ENCODE data around the gene TOP1. TPM values are rescaled to one million over a fixed set of nuclear protein-coding genes. Genes with fewer than 3 reads are reported as not detected.

TOP1 gene
- total and polyA plus RNA-seq, 2 experiments from 2014 or later: 21.5 to 21.7 TPM

GRCh38 chr20:41098703-41099250, 70.2 kb downstream of the TOP1 start:
- Histone ChIP-seq H3K27ac (no peak overlapping the region), H3K9me3 (ENCODE audit: low read depth) (no peaks in the 10 kb centered on the region), H3K36me3 (peaks cover 66% of the 10 kb centered on the region), H3K27me3 (no peaks in the 10 kb centered on the region), H3K4me3 (no peak overlapping the region), H3K4me1 (ENCODE audit: low read depth) (no peaks in the 10 kb centered on the region)
- TF ChIP-seq CTCF (IDR thresholded peaks at IDR 0.05; ENCODE audit: low read depth, low read length): no peak
- peak in 1 of 2 donors; percentile 82 for DNase-seq (ENCODE audit: low read depth in 1 of 2, low spot score in 1 of 2)

- H3K4me1 ChIP-seq (ENCODE audit: low read depth): no peaks in the 10 kb centered on the region
- TF ChIP-seq CTCF (IDR thresholded peaks at IDR 0.05; ENCODE audit: low read depth, low read length): no peak
- no peak overlapping the region for H3K27ac ChIP-seq
- no peak for DNase-seq (ENCODE audit: low read depth in 1 of 2, low spot score in 1 of 2)
- H3K9me3 ChIP-seq (ENCODE audit: low read depth): no peaks in the 10 kb centered on the region
- H3K4me3 ChIP-seq: no peak overlapping the region
- peaks cover 73% of the 10 kb centered on the region for H3K36me3 ChIP-seq
- H3K27me3 ChIP-seq: no peaks in the 10 kb centered on the region
These were observed 71.4 kb downstream of the TOP1 start for GRCh38 chr20:41100001-41100480.

- no peak for TF ChIP-seq CTCF (IDR thresholded peaks at IDR 0.05; ENCODE audit: low read depth, low read length)
- no peaks in the 10 kb centered on the region for H3K9me3 ChIP-seq (ENCODE audit: low read depth)
- H3K4me1 ChIP-seq (ENCODE audit: low read depth): no peaks in the 10 kb centered on the region
- H3K36me3 ChIP-seq: peaks cover 85% of the 10 kb centered on the region
- DNase-seq (ENCODE audit: low read depth in 1 of 2, low spot score in 1 of 2): no peak
- H3K27me3 ChIP-seq: no peaks in the 10 kb centered on the region
- no peak overlapping the region for H3K27ac ChIP-seq
- H3K4me3 ChIP-seq: no peak overlapping the region
These were observed 73.0 kb downstream of the TOP1 start for GRCh38 chr20:41101660-41102059.

GRCh38 chr20:41108531-41108930, 79.9 kb downstream of the TOP1 start:
- no peak for TF ChIP-seq CTCF (IDR thresholded peaks at IDR 0.05; ENCODE audit: low read depth, low read length)
- H3K36me3 ChIP-seq: peaks cover 62% of the 10 kb centered on the region
- no peaks in the 10 kb centered on the region for H3K9me3 ChIP-seq (ENCODE audit: low read depth)
- no peak overlapping the region for H3K4me3 ChIP-seq
- no peaks in the 10 kb centered on the region for H3K27me3 ChIP-seq
- DNase-seq (ENCODE audit: low read depth in 1 of 2, low spot score in 1 of 2): no peak
- no peaks in the 10 kb centered on the region for H3K4me1 ChIP-seq (ENCODE audit: low read depth)
- no peak overlapping the region for H3K27ac ChIP-seq

- H3K36me3 ChIP-seq: peaks cover 65% of the 10 kb centered on the region
- no peak overlapping the region for H3K27ac ChIP-seq
- no peak overlapping the region for H3K4me3 ChIP-seq
- no peaks in the 10 kb centered on the region for H3K27me3 ChIP-seq
- H3K9me3 ChIP-seq (ENCODE audit: low read depth): no peaks in the 10 kb centered on the region
- no peak for TF ChIP-seq CTCF (IDR thresholded peaks at IDR 0.05; ENCODE audit: low read depth, low read length)
- no peak for DNase-seq (ENCODE audit: low read depth in 1 of 2, low spot score in 1 of 2)
- H3K4me1 ChIP-seq (ENCODE audit: low read depth): peaks cover 4% of the 10 kb centered on the region
These were observed 81.4 kb downstream of the TOP1 start for GRCh38 chr20:41110012-41110411.

Measured in cardiac muscle cell (in vitro differentiated cells and primary cell).